GM19452 (cell line): ENCODE measurements around the gene EGFL7.

Source experiments
- ATAC-seq: cut with Tn5 transposase; IDR thresholded peaks from one replicate; pipeline ENCODE4 v1.9.1; 2021; ENCODE audit not compliant: unreplicated experiment

Gene EGFL7

GRCh38 chr9:136658849-136659535 lies 3.7 kb upstream of the EGFL7 start:
- ATAC-seq: no peak

GRCh38 chr9:136659861-136660784 lies 2.6 kb upstream of the EGFL7 start:
- no peak for ATAC-seq

GRCh38 chr9:136660971-136661550 lies 1.7 kb upstream of the EGFL7 start:
- no peak for ATAC-seq

- ATAC-seq: no peak
Measured at GRCh38 chr9:136661641-136662325, 933 bp upstream of the EGFL7 start.

GRCh38 chr9:136662326-136662655 lies 425 bp upstream of the EGFL7 start:
- ATAC-seq: no peak

- ATAC-seq: no peak
Measured at GRCh38 chr9:136664000-136664915, 1.5 kb downstream of the EGFL7 start.

- no peak for ATAC-seq
Measured at GRCh38 chr9:136665111-136665703, 2.5 kb downstream of the EGFL7 start.

GRCh38 chr9:136665704-136666371 lies 3.1 kb downstream of the EGFL7 start:
- no peak for ATAC-seq

- no peak for ATAC-seq
Measured at GRCh38 chr9:136666372-136667213, 3.9 kb downstream of the EGFL7 start.

- ATAC-seq: no peak
Measured at GRCh38 chr9:136667214-136667939, 4.7 kb downstream of the EGFL7 start.

- ATAC-seq: no peak
Measured at GRCh38 chr9:136667940-136668760, 5.4 kb downstream of the EGFL7 start.

- ATAC-seq: no peak
Measured at GRCh38 chr9:136668983-136669790, 6.5 kb downstream of the EGFL7 start.

- no peak for ATAC-seq
Measured at GRCh38 chr9:136669791-136670464, 7.2 kb downstream of the EGFL7 start.

GRCh38 chr9:136670576-136671253 lies 8.0 kb downstream of the EGFL7 start:
- no peak for ATAC-seq

GRCh38 chr9:136671254-136671614 lies 8.5 kb downstream of the EGFL7 start:
- ATAC-seq: no peak
